Measurements from ENCODE around the gene KRTAP10-2.
"Not testable (repeated sequence)": the region's sequence is repeated elsewhere in the genome, so short reads cannot be mapped to it uniquely, and the experiment has no call there.

DNA sequence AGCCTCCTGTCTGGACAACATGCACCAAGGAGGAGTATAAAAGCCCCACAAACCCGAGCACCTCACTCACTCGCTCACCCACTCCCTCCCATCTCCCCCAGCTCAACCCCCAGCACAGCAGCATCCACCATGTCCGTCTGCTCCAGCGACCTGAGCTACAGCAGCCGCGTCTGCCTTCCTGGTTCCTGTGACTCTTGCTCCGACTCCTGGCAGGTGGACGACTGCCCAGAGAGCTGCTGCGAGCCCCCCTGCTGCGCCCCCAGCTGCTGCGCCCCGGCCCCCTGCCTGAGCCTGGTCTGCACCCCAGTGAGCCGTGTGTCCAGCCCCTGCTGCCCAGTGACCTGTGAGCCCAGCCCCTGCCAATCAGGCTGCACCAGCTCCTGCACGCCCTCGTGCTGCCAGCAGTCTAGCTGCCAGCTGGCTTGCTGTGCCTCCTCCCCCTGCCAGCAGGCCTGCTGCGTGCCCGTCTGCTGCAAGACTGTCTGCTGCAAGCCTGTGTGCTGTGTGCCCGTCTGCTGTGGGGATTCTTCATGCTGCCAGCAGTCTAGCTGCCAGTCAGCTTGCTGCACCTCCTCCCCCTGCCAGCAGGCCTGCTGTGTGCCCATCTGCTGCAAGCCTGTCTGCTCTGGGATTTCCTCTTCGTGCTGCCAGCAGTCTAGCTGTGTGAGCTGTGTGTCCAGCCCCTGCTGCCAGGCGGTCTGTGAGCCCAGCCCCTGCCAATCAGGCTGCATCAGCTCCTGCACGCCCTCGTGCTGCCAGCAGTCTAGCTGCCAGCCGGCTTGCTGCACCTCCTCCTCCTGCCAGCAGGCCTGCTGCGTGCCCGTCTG lies 22.5 kb upstream of the KRTAP10-2 start, which contains the start of gene KRTAP10-4:
- not testable (repeated sequence) for TF ChIP-seq EZH2phosphoT487 (IDR thresholded peaks at IDR 0.05; ENCODE audit: insufficient read depth, low read depth); EZH2 (IDR thresholded peaks at IDR 0.05; ENCODE audit: insufficient read depth, poor library complexity, severe bottlenecking)

Measured in GM23248 (cell line).